ENCODE results near the gene S100A7A. TPM values are rescaled to one million over a fixed set of nuclear protein-coding genes. Genes with fewer than 3 reads are reported as not detected.

Gene S100A7A
- total and polyA plus RNA-seq, 2 of the 8 experiments (the other 6 are each of a cell fraction or from before 2014, with no cell fraction given), result not detected

- TF ChIP-seq JUN (IDR thresholded peaks at IDR 0.05; ENCODE audit: low read depth, low read length) (no peak), SIRT6 (IDR thresholded peaks at IDR 0.05; ENCODE audit: low read length) (no peak), SIN3A (conservative IDR thresholded peaks at IDR 0.05 in 1 of 2, IDR thresholded peaks at IDR 0.05 in 1 of 2; ENCODE audit: low read depth in 1 of 2, low read length in 2 of 2) (no peak), EZH2 (IDR thresholded peaks at IDR 0.05; ENCODE audit: low read depth, low read length, severe bottlenecking) (no peak)
Measured at GRCh38 chr1:153434746-153435455, 18.6 kb downstream of the S100A7A start (continued).
